ENCODE data around the gene SYNPO2L.

Gene SYNPO2L

DNA sequence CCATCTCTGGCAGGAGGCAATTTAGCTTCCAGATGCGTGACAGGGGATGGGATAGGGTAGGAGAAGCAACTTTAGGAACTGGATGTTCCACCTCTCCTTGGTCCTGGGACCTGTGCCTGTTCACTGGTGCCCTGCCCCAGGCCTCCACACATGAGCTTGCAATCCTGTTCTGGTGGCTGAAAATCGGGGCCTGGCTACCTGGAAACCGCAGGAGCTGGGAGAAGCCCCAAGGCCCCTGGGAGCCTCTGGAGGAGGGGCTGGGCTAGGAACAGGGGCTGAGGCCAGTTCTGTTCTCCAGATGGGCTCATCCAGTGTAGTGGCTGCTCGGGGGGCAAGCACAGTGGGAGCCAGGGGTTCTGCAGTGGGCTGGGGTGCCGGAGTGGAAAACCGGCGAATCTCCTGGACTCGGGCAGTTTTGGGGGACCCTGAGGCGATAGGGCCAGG, 9.2 kb downstream of the SYNPO2L start:
- TF ChIP-seq ZFP3 (CRISPR knock-in tag; IDR thresholded peaks at IDR 0.05) (no peak), ZNF565 (CRISPR knock-in tag; conservative IDR thresholded peaks at IDR 0.05; ENCODE audit: low read depth) (no peak), SNAI2 (CRISPR knock-in tag; IDR thresholded peaks at IDR 0.05) (no peak), ESRRG (CRISPR knock-in tag; IDR thresholded peaks at IDR 0.05) (no peak), ZNF70 (CRISPR knock-in tag; IDR thresholded peaks at IDR 0.05) (no peak), ZC3H10 (CRISPR knock-in tag; IDR thresholded peaks at IDR 0.05) (no peak), BACH2 (CRISPR knock-in tag; IDR thresholded peaks at IDR 0.05; ENCODE audit: borderline replicate concordance) (no peak), OSR1 (CRISPR knock-in tag; IDR thresholded peaks at IDR 0.05) (no peak), ISL1 (CRISPR knock-in tag; IDR thresholded peaks at IDR 0.05) (no peak)
- TF ChIP-seq, protein P1, sequence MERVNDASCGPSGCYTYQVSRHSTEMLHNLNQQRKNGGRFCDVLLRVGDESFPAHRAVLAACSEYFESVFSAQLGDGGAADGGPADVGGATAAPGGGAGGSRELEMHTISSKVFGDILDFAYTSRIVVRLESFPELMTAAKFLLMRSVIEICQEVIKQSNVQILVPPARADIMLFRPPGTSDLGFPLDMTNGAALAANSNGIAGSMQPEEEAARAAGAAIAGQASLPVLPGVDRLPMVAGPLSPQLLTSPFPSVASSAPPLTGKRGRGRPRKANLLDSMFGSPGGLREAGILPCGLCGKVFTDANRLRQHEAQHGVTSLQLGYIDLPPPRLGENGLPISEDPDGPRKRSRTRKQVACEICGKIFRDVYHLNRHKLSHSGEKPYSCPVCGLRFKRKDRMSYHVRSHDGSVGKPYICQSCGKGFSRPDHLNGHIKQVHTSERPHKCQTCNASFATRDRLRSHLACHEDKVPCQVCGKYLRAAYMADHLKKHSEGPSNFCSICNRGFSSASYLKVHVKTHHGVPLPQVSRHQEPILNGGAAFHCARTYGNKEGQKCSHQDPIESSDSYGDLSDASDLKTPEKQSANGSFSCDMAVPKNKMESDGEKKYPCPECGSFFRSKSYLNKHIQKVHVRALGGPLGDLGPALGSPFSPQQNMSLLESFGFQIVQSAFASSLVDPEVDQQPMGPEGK (CRISPR knock-in tag; IDR thresholded peaks at IDR 0.05; ENCODE audit: borderline replicate concordance) = no peak
- TF ChIP-seq, protein P2, sequence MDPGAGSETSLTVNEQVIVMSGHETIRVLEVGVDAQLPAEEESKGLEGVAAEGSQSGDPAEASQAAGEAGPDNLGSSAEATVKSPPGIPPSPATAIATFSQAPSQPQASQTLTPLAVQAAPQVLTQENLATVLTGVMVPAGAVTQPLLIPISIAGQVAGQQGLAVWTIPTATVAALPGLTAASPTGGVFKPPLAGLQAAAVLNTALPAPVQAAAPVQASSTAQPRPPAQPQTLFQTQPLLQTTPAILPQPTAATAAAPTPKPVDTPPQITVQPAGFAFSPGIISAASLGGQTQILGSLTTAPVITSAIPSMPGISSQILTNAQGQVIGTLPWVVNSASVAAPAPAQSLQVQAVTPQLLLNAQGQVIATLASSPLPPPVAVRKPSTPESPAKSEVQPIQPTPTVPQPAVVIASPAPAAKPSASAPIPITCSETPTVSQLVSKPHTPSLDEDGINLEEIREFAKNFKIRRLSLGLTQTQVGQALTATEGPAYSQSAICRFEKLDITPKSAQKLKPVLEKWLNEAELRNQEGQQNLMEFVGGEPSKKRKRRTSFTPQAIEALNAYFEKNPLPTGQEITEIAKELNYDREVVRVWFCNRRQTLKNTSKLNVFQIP (CRISPR knock-in tag; IDR thresholded peaks at IDR 0.05; ENCODE audit: borderline replicate concordance, low read depth) = no peak
- TF ChIP-seq, protein P3, sequence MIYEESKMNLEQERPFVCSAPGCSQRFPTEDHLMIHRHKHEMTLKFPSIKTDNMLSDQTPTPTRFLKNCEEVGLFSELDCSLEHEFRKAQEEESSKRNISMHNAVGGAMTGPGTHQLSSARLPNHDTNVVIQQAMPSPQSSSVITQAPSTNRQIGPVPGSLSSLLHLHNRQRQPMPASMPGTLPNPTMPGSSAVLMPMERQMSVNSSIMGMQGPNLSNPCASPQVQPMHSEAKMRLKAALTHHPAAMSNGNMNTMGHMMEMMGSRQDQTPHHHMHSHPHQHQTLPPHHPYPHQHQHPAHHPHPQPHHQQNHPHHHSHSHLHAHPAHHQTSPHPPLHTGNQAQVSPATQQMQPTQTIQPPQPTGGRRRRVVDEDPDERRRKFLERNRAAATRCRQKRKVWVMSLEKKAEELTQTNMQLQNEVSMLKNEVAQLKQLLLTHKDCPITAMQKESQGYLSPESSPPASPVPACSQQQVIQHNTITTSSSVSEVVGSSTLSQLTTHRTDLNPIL (CRISPR knock-in tag; IDR thresholded peaks at IDR 0.05; ENCODE audit: low read depth) = no peak
- TF ChIP-seq, protein P4, sequence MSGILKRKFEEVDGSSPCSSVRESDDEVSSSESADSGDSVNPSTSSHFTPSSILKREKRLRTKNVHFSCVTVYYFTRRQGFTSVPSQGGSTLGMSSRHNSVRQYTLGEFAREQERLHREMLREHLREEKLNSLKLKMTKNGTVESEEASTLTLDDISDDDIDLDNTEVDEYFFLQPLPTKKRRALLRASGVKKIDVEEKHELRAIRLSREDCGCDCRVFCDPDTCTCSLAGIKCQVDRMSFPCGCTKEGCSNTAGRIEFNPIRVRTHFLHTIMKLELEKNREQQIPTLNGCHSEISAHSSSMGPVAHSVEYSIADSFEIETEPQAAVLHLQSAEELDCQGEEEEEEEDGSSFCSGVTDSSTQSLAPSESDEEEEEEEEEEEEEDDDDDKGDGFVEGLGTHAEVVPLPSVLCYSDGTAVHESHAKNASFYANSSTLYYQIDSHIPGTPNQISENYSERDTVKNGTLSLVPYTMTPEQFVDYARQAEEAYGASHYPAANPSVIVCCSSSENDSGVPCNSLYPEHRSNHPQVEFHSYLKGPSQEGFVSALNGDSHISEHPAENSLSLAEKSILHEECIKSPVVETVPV (CRISPR knock-in tag; IDR thresholded peaks at IDR 0.05) = no peak

DNA sequence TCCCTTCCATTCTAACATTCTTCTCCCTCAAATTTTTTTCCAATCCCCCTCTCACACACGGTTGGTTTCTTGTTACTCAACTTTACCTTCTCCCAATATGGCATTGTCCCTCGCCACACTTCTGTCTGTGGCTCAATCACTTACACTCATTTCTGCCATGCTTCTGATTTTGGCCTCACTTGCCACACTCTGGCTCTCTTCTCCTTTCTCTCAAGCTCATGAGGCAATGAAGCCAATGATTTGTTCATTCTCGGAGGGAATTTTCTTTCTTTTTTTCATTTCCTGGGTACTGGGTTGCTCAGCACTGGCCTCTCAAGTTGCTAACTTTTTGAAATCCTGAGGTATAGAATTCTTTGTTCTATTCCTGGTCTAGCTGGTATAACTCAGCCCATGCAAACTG, 10.6 kb downstream of the SYNPO2L start:
- TF ChIP-seq ZFP3 (CRISPR knock-in tag; IDR thresholded peaks at IDR 0.05) (no peak), PPARA (CRISPR knock-in tag; IDR thresholded peaks at IDR 0.05; ENCODE audit: borderline replicate concordance) (no peak), ZNF565 (CRISPR knock-in tag; conservative IDR thresholded peaks at IDR 0.05; ENCODE audit: low read depth) (no peak), TOX (CRISPR knock-in tag; IDR thresholded peaks at IDR 0.05; ENCODE audit: borderline replicate concordance) (no peak), ARNTL (CRISPR knock-in tag; IDR thresholded peaks at IDR 0.05; ENCODE audit: borderline replicate concordance, low read depth) (no peak)
- no peak for ATAC-seq

More for the DNA sequence above, 9.2 kb downstream of the SYNPO2L start:
- ATAC-seq = no peak

DNA sequence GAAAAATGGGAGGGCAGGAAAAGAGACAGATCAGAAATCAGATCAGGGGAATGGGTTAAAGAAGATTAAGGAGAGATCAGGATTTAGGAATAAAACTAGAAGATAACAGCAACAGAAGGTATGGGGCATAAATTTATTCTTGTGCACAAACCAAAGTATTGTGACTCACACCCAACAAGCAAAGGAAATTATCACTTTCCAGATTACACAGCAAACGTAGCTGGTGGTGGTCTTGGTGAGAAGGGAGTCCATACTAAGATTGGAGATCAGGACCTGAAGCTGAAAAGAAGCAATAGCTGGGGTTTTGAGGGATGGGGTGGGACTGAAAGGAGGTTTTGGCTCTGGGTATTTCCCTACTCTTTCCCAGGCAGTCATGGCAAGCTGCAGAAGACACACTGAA, 11.1 kb downstream of the SYNPO2L start:
- no peak for ATAC-seq
- no peak for TF ChIP-seq ZNF565 (CRISPR knock-in tag; conservative IDR thresholded peaks at IDR 0.05; ENCODE audit: low read depth)
- TF ChIP-seq ZNF70 (CRISPR knock-in tag; IDR thresholded peaks at IDR 0.05) = no peak
- TF ChIP-seq, protein P1 (CRISPR knock-in tag; IDR thresholded peaks at IDR 0.05; ENCODE audit: borderline replicate concordance) = no peak

DNA sequence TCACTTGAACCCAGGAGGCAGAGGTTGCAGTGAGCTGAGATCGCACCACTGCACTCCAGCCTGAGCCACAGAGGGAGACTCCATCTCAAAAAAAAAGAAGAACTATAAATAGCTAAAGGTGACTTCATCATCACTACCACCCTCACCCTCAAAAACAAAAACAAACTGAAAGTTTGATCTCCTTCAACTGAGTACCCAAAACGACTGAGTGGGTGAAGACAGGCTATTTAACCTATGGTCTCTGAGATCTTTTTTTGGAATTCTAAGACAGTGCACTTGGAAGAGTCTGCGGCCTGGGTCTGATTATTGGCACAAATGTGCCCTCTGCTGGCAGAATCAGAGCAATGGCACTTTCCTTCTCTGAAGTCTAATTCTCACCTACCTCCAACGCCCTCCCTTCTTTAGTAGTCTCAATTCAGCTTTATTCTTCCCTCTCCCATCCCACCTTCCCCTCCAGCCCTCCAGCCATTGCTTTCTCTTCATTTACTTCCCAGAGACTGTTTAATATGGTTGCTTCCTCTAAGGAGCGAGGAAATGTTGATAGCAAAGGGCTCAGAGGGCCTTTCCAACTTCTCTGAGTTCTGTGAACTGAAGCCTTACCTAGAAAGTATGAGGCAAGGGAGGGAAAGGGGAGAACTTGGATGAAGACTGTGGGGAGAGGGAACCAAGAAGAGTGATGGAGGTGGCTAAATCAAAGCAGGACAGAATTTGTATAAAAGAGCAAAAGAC, 11.7 kb downstream of the SYNPO2L start:
- peak; percentile 70 for ATAC-seq
- TF ChIP-seq, protein P4 (CRISPR knock-in tag; IDR thresholded peaks at IDR 0.05) = no peak
- TF ChIP-seq ZC3H10 (CRISPR knock-in tag; IDR thresholded peaks at IDR 0.05) (no peak), ZNF70 (CRISPR knock-in tag; IDR thresholded peaks at IDR 0.05) (no peak), GLIS3 (CRISPR knock-in tag; IDR thresholded peaks at IDR 0.05) (no peak)
- TF ChIP-seq, protein P1 (CRISPR knock-in tag; IDR thresholded peaks at IDR 0.05; ENCODE audit: borderline replicate concordance) = no peak

Measured in SK-N-SH treated with all-trans-retinoic acid at 6 μM for 48 hours (cell line).